Endodermal cell (in vitro differentiated cells): Measurements from ENCODE around the gene TFF2. TPM values are rescaled to one million over a fixed set of nuclear protein-coding genes. Genes with fewer than 3 reads are reported as not detected.

Experiments
- DNase-seq: peaks from one replicate; pipeline ENCODE4 v3.0.0-alpha.2; 2017
- H3K27ac ChIP-seq: 2 replicates; pipeline ENCODE4 v1.5.1; 2013; ENCODE audit warnings: mild to moderate bottlenecking, low read depth, low read length, moderate library complexity
- H3K27me3 ChIP-seq: 2 replicates; pipeline ENCODE4 v1.6.1; 2013; ENCODE audit warnings: mild to moderate bottlenecking, low read length, moderate library complexity; ENCODE audit not compliant: insufficient read depth, control insufficient read depth, poor library complexity, severe bottlenecking
- H3K36me3 ChIP-seq: 2 replicates; pipeline ENCODE4 v1.7.0; 2013; ENCODE audit warnings: mild to moderate bottlenecking, low read length, moderate library complexity; ENCODE audit not compliant: control insufficient read depth, insufficient read depth
- H3K4me1 ChIP-seq: one replicate; pipeline ENCODE4 v1.7.0; 2013; ENCODE audit warnings: low read length; ENCODE audit not compliant: control insufficient read depth, insufficient read depth
- H3K4me3 ChIP-seq: 2 replicates; pipeline ENCODE4 v1.5.1; 2013; ENCODE audit warnings: mild to moderate bottlenecking, low read length, moderate library complexity
- H3K9ac ChIP-seq: 2 replicates; pipeline ENCODE4 v1.6.1; 2013; ENCODE audit warnings: mild to moderate bottlenecking, low read length, moderate library complexity; ENCODE audit not compliant: poor library complexity, severe bottlenecking; ENCODE audit errors: extremely low read depth
- H3K9me3 ChIP-seq: 2 replicates; pipeline ENCODE4 v1.6.1; 2013; ENCODE audit warnings: mild to moderate bottlenecking, low read length, moderate library complexity; ENCODE audit not compliant: control insufficient read depth
- H3K27ac Mint-ChIP-seq: 2 replicates; pipeline ENCODE4 v1.8.0; 2020; ENCODE audit warnings: mixed read lengths
- H3K27me3 Mint-ChIP-seq: 2 replicates; pipeline ENCODE4 v1.8.0; 2021; ENCODE audit warnings: mild to moderate bottlenecking, mixed read lengths; ENCODE audit not compliant: insufficient read depth
- H3K36me3 Mint-ChIP-seq: 2 replicates; pipeline ENCODE4 v1.8.0; 2020; ENCODE audit warnings: low read depth, mixed read lengths
- H3K4me1 Mint-ChIP-seq: 2 replicates; pipeline ENCODE4 v1.8.0; 2020; ENCODE audit warnings: mixed read lengths
- H3K4me3 Mint-ChIP-seq: 2 replicates; pipeline ENCODE4 v1.8.0; 2020; ENCODE audit warnings: mild to moderate bottlenecking, moderate library complexity, mixed read lengths
- H3K9me3 Mint-ChIP-seq: 2 replicates; pipeline ENCODE4 v1.8.0; 2020; ENCODE audit warnings: mild to moderate bottlenecking, mixed read lengths
- CTCF ChIP-seq: fragments of 200-600 bp; sonication (generic); conservative IDR thresholded peaks from 2 replicates; pipeline ENCODE4 v1.5.0; 2021; ENCODE audit warnings: antibody characterized with exemption, mild to moderate bottlenecking
- WGBS, 2 experiments: methylation state at CpG; one replicate each; pipeline versions ENCODE4 v1.1.5 to v1.1.7; 2013; ENCODE audit warnings: missing lambda C conversion rate in 2 of 2, mixed read lengths in 1 of 2; ENCODE audit not compliant: insufficient coverage in 1 of 2, insufficient read length in 1 of 2; 5-methylcytosine and 5-hydroxymethylcytosine counted together
- total RNA-seq, 2 donors: library from RNA; stranded (reverse); fragmentation: NEBNext Ultra II Directional in 1 of 2; extraction: Animal tissue kit (Norgen Biotek cat#: 25700) in 1 of 2; gene quantifications; 2 replicates in 1 of 2; 3 replicates in 1 of 2; pipeline ENCODE4 v1.2.1, GENCODE V29; 2021

The TFF2 gene
- total RNA-seq, 2 donors from 2014 or later, result not detected

GRCh38 chr21:42383331-42383730 is 32.5 kb upstream of the TFF2 start:
- Histone ChIP-seq H3K9ac (no peak overlapping the region), H3K36me3 (no peaks in the 10 kb centered on the region), H3K4me3 (no peak overlapping the region), H3K27me3 (no peaks in the 10 kb centered on the region), H3K4me1 (no peaks in the 10 kb centered on the region), H3K27ac (no peak overlapping the region), H3K9me3 (no peaks in the 10 kb centered on the region)
- TF ChIP-seq CTCF, result no peak
- Mint-ChIP-seq H3K27me3 (peaks cover 7% of the 10 kb centered on the region), H3K9me3 (peaks cover 10% of the 10 kb centered on the region), H3K27ac (no peak overlapping the region), H3K4me1 (no peaks in the 10 kb centered on the region), H3K4me3 (no peak overlapping the region), H3K36me3 (no peaks in the 10 kb centered on the region)
- no peak for DNase-seq
- 81 to 100% methylated on average over 1 to 5 of the region's 6 CpGs for WGBS, 2 experiments

GRCh38 chr21:42382915-42383314 is 32.1 kb upstream of the TFF2 start:
- Histone ChIP-seq H3K9ac (no peak overlapping the region), H3K4me1 (no peaks in the 10 kb centered on the region), H3K36me3 (no peaks in the 10 kb centered on the region), H3K27ac (no peak overlapping the region), H3K9me3 (no peaks in the 10 kb centered on the region), H3K27me3 (no peaks in the 10 kb centered on the region), H3K4me3 (no peak overlapping the region)
- TF ChIP-seq CTCF, result no peak
- WGBS, 2 experiments, result 89 to 96% methylated on average over 6 of the region's 6 CpGs
- H3K36me3 Mint-ChIP-seq, result no peaks in the 10 kb centered on the region
- H3K4me1 Mint-ChIP-seq, result no peaks in the 10 kb centered on the region
- H3K27ac Mint-ChIP-seq, result no peak overlapping the region
- H3K4me3 Mint-ChIP-seq, result no peak overlapping the region
- H3K9me3 Mint-ChIP-seq, result peaks cover 10% of the 10 kb centered on the region
- DNase-seq, result no peak
- H3K27me3 Mint-ChIP-seq, result peaks cover 7% of the 10 kb centered on the region

- Histone ChIP-seq H3K9ac (no peak overlapping the region), H3K27ac (no peak overlapping the region), H3K4me3 (no peak overlapping the region), H3K4me1 (no peaks in the 10 kb centered on the region), H3K36me3 (no peaks in the 10 kb centered on the region), H3K9me3 (no peaks in the 10 kb centered on the region), H3K27me3 (no peaks in the 10 kb centered on the region)
- Mint-ChIP-seq H3K27me3 (peaks cover 8% of the 10 kb centered on the region), H3K27ac (no peak overlapping the region), H3K9me3 (peaks cover 10% of the 10 kb centered on the region), H3K36me3 (no peaks in the 10 kb centered on the region), H3K4me1 (no peaks in the 10 kb centered on the region), H3K4me3 (no peak overlapping the region)
- 27 to 50% methylated on average over 1 of the region's 1 CpG for WGBS, 2 experiments
- TF ChIP-seq CTCF, result peak; percentile 89
- peak; percentile 82 for DNase-seq
These were observed 30.7 kb upstream of the TFF2 start for GRCh38 chr21:42381347-42381984.
